HCT116 (cell line): ENCODE results near the gene ACTL6B. TPM values are rescaled to one million over a fixed set of nuclear protein-coding genes. Genes with fewer than 3 reads are reported as not detected.

Experiments used
- ATAC-seq: fragments of 200-7000 bp; cut with Tn5 transposase; 2 replicates; pipeline ENCODE4 v1.9.1; 2020; ENCODE audit warnings: mild to moderate bottlenecking, moderate library complexity
- BruUV-seq: library from RNA; stranded (reverse); fragments of 400-500 nt; replicated peaks from 2 replicates; lab custom pipeline; 2021; lab: Mats Ljungman, UMichigan
- CTCF ChIA-PET: fragments of 300-600 bp; sonication (Branson Sonifier 250); formaldehyde crosslinking; loops from one replicate; lab custom pipeline; 2021; ENCODE audit warnings: antibody characterized with exemption; lab: Charles Lee
- POLR2A ChIA-PET: fragments of 300-600, 350-600 bp; sonication (Branson Sonifier 250); formaldehyde crosslinking; loops from one replicate; lab custom pipeline; 2021; ENCODE audit warnings: antibody characterized with exemption; lab: Charles Lee
- RAD21 ChIA-PET, 2 experiments: fragments of 300-600 bp; sonication (Branson Sonifier 250); formaldehyde crosslinking; loops; one replicate each; lab custom pipeline; 2023; ENCODE audit warnings: low total read pairs in 2 of 2; ENCODE audit not compliant: uncharacterized antibody in 2 of 2, unreplicated experiment in 2 of 2, low non-redundant PET in 1 of 2; lab: Charles Lee
- DNase-seq: peaks from one replicate; pipeline ENCODE4 v3.0.0-alpha.2; 2010; ENCODE audit warnings: low read depth, low spot score
- H2AFZ ChIP-seq: fragments of 200-600 bp; shearing (Covaris generic), sonication (generic); 2 replicates; pipeline ENCODE4 v1.6.1; 2017; ENCODE audit warnings: low read depth, mixed run types, mixed read lengths, antibody characterized with exemption, low read length; ENCODE audit not compliant: poor library complexity, severe bottlenecking
- H3K27ac ChIP-seq: 2 replicates; pipeline ENCODE4 v1.5.1; 2012; ENCODE audit warnings: low read depth, low read length
- H3K27me3 ChIP-seq: fragments of 200-600 bp; sonication (generic); 2 replicates; pipeline ENCODE4 v1.6.1; 2016; ENCODE audit warnings: mixed run types, low read length, mixed read lengths; ENCODE audit not compliant: insufficient read depth
- H3K36me3 ChIP-seq, 2 experiments: fragments of 200-500 bp in 1 of 2; fragments of 200-600 bp in 1 of 2; sonication (Bioruptor generic) in 1 of 2; sonication (generic) in 1 of 2; 2 replicates each; pipeline versions ENCODE4 v1.5.1 to v1.6.1; 2014 to 2016; ENCODE audit warnings: low read length in 2 of 2, inconsistent platforms in 1 of 2, mixed read lengths in 1 of 2, mixed run types in 1 of 2; ENCODE audit not compliant: insufficient read depth in 2 of 2, control insufficient read depth in 1 of 2
- H3K4me1 ChIP-seq, 2 experiments: fragments of 200-600 bp in 1 of 2; sonication (generic) in 1 of 2; 2 replicates each; pipeline versions ENCODE4 v1.5.1 to v1.6.1; 2012 to 2017; ENCODE audit warnings: low read length in 2 of 2, inconsistent platforms in 1 of 2, mild to moderate bottlenecking in 1 of 2, mixed read lengths in 1 of 2, mixed run types in 1 of 2, moderate library complexity in 1 of 2; ENCODE audit not compliant: insufficient read depth in 2 of 2, control insufficient read depth in 1 of 2
- H3K4me2 ChIP-seq: fragments of 200-600 bp; sonication (generic); 2 replicates; pipeline ENCODE4 v1.6.1; 2017; ENCODE audit warnings: mixed run types, low read length, mixed read lengths
- H3K4me3 ChIP-seq, 2 experiments: fragments of 200-600 bp in 1 of 2; sonication (generic) in 1 of 2; replicated peaks in 1 of 2; 2 replicates each; pipeline ENCODE4 v1.5.1; 2011 to 2016; ENCODE audit warnings: low read length in 2 of 2, control low read depth in 1 of 2, low read depth in 1 of 2, mild to moderate bottlenecking in 1 of 2, mixed read lengths in 1 of 2, mixed run types in 1 of 2
- H3K79me2 ChIP-seq: fragments of 200-600 bp; sonication (generic); 2 replicates; pipeline ENCODE4 v1.6.1; 2017; ENCODE audit warnings: mild to moderate bottlenecking, mixed run types, low read length, moderate library complexity, mixed read lengths; ENCODE audit not compliant: insufficient read depth
- H3K9ac ChIP-seq: fragments of 200-600 bp; sonication (generic); 2 replicates; pipeline ENCODE4 v1.6.1; 2016; ENCODE audit warnings: low read length, mixed read lengths
- H3K9me2 ChIP-seq: fragments of 200-600 bp; sonication (generic), shearing (Covaris generic); 2 replicates; pipeline ENCODE4 v1.6.1; 2017; ENCODE audit warnings: mixed run types, mild to moderate bottlenecking, moderate library complexity; ENCODE audit not compliant: insufficient read depth
- H3K9me3 ChIP-seq, 2 experiments: fragments of 200-500 bp in 1 of 2; fragments of 200-600 bp in 1 of 2; sonication (Bioruptor generic) in 1 of 2; sonication (generic) in 1 of 2; 2 replicates each; pipeline ENCODE4 v1.6.1; 2014 to 2017; ENCODE audit warnings: low read length in 2 of 2, mixed read lengths in 2 of 2, inconsistent platforms in 1 of 2, low read depth in 1 of 2, mild to moderate bottlenecking in 1 of 2, mixed run types in 1 of 2, moderate library complexity in 1 of 2; ENCODE audit not compliant: control insufficient read depth in 1 of 2, insufficient read depth in 1 of 2
- H4K20me1 ChIP-seq: fragments of 200-600 bp; sonication (generic), shearing (Covaris generic); 2 replicates; pipeline ENCODE4 v1.6.1; 2017; ENCODE audit warnings: mixed run types, mild to moderate bottlenecking, moderate library complexity; ENCODE audit not compliant: insufficient read depth
- CBX3 ChIP-seq: IDR thresholded peaks from 2 replicates; pipeline ENCODE4 v1.6.1; 2012; ENCODE audit warnings: low read depth
- CEBPB ChIP-seq: IDR thresholded peaks from 2 replicates; pipeline ENCODE4 v1.6.1; 2012; ENCODE audit warnings: low read depth
- EGR1 ChIP-seq: IDR thresholded peaks from 2 replicates; pipeline ENCODE4 v1.6.1; 2012; ENCODE audit warnings: low read depth
- EZH2 ChIP-seq: fragments of 200-600 bp; sonication (generic); IDR thresholded peaks from 2 replicates; pipeline ENCODE4 v1.6.1; 2017; ENCODE audit warnings: antibody characterized with exemption, mixed run types
- EZH2phosphoT487 ChIP-seq: fragments of 200-600 bp; IDR thresholded peaks from 2 replicates; pipeline ENCODE4 v1.6.1; 2018; ENCODE audit warnings: antibody characterized with exemption, borderline replicate concordance
- FOSL1 ChIP-seq: IDR thresholded peaks from 2 replicates; pipeline ENCODE4 v1.6.1; 2012; ENCODE audit warnings: low read depth
- JUND ChIP-seq: IDR thresholded peaks from 2 replicates; pipeline ENCODE4 v1.6.1; 2012
- POLR2A ChIP-seq: IDR thresholded peaks from 2 replicates; pipeline ENCODE4 v1.7.0; 2011; ENCODE audit warnings: borderline replicate concordance; ENCODE audit not compliant: insufficient read depth, insufficient read length; ENCODE audit errors: extremely low read depth
- RAD21 ChIP-seq: IDR thresholded peaks from 2 replicates; pipeline ENCODE4 v1.6.1; 2012; ENCODE audit warnings: low read depth, mild to moderate bottlenecking
- SRF ChIP-seq: IDR thresholded peaks from 2 replicates; pipeline ENCODE4 v1.6.1; 2012; ENCODE audit warnings: low read depth
- TCF7L2 ChIP-seq: IDR thresholded peaks from 2 replicates; pipeline ENCODE4 v1.7.0; 2011; ENCODE audit warnings: borderline replicate concordance, inconsistent platforms; ENCODE audit not compliant: insufficient read depth, insufficient read length; ENCODE audit errors: extremely low read depth
- YY1 ChIP-seq: IDR thresholded peaks from 2 replicates; pipeline ENCODE4 v1.6.1; 2011; ENCODE audit warnings: low read length, low read depth, moderate library complexity, mild to moderate bottlenecking; ENCODE audit not compliant: insufficient replicate concordance; ENCODE audit errors: extremely low read depth
- ZFX ChIP-seq: fragments of 450-650 bp; IDR thresholded peaks from 2 replicates; pipeline ENCODE4 v1.6.1; 2017
- intact Hi-C: fragments of 100-400 bp; cut with micrococcal nuclease; formaldehyde crosslinking; loops from 2 replicates; pipeline ENCODE4 v1.10.0; 2022
- total RNA-seq: library from RNA; stranded (reverse); gene quantifications from one replicate; pipeline ENCODE4 v1.2.1, GENCODE V29; 2021; ENCODE audit not compliant: unreplicated experiment
- TF ChIP-seq, protein P1 (sequence below): IDR thresholded peaks from 2 replicates; pipeline ENCODE4 v1.6.1; 2012
- TF ChIP-seq, protein P2 (sequence below), 3 experiments: fragments of 200-600 bp in 1 of 3; sonication (generic) in 1 of 3; IDR thresholded peaks in 2 of 3; conservative IDR thresholded peaks in 1 of 3; 2 replicates each; pipeline ENCODE4 v1.5.1; 2012 to 2017; ENCODE audit warnings: low read depth in 2 of 3, low read length in 2 of 3, antibody characterized with exemption in 1 of 3, borderline replicate concordance in 1 of 3, control low read depth in 1 of 3, mild to moderate bottlenecking in 1 of 3, mixed read lengths in 1 of 3, mixed run types in 1 of 3, moderate library complexity in 1 of 3; ENCODE audit not compliant: insufficient read depth in 1 of 3
- TF ChIP-seq, protein P3 (sequence below): IDR thresholded peaks from 2 replicates; pipeline ENCODE4 v1.6.1; 2012
- TF ChIP-seq, protein P4 (sequence below): IDR thresholded peaks from 2 replicates; pipeline ENCODE4 v1.6.1; 2011; ENCODE audit warnings: mild to moderate bottlenecking, low read length, moderate library complexity; ENCODE audit not compliant: insufficient replicate concordance; ENCODE audit errors: extremely low read depth
- TF ChIP-seq, protein P5 (sequence below): IDR thresholded peaks from 2 replicates; pipeline ENCODE4 v1.6.1; 2012; ENCODE audit warnings: low read depth

Gene ACTL6B
- total RNA-seq, 1 experiment from 2014 or later: not detected

DNA sequence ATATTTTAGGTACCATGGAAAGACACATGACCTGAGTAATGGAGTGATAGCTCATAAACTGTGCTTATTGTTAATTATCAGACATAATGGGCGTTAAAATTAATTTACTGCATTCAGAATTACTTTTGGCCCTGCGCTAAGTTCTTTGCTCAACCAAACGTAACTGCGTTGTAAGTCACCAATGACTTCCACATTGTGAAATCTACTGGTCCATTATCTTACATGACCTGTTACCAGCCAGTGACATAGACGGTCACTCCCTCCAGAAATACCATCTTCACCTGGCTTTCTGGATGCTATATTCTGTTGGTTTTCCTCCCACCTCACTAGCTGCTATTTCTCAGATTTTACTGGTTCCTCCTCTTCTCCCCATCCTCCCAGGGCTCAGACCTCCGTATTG is 42.8 kb upstream of the ACTL6B start:
- Histone ChIP-seq H3K27me3 (no peaks in the 10 kb centered on the region; the same call in 1 of the 2 replicates), H3K27ac (no peak overlapping the region), H3K79me2 (no peaks in the 10 kb centered on the region), H3K4me3 (no peak overlapping the region), H3K4me1 (peaks cover 4 to 9% of the 10 kb centered on the region in 2 experiments; a peak in 3 of 4 replicates), H3K4me2 (no peak overlapping the region), H3K9me2 (no peaks in the 10 kb centered on the region), H3K36me3 (no peaks in the 10 kb centered on the region), H3K9ac (no peak overlapping the region), H3K9me3 (no peaks in the 10 kb centered on the region), H2AFZ (no peak overlapping the region), H4K20me1 (no peaks in the 10 kb centered on the region)
- intact Hi-C loops: no loop called here
- ChIA-PET POLR2A (no interaction called here), RAD21 (interaction anchor here in 1 of 2 experiments (0.7 kb wide), 1 partner anchor 16 kb away, joined by 3 read pairs; no protein-coding TSS in a partner anchor), CTCF (no interaction called here)
- TF ChIP-seq, protein P1, sequence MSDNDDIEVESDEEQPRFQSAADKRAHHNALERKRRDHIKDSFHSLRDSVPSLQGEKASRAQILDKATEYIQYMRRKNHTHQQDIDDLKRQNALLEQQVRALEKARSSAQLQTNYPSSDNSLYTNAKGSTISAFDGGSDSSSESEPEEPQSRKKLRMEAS: no peak
- no peak for TF ChIP-seq EZH2phosphoT487
- no peak for TF ChIP-seq CEBPB
- no peak for TF ChIP-seq TCF7L2
- no peak for TF ChIP-seq ZFX
- TF ChIP-seq, protein P2, sequence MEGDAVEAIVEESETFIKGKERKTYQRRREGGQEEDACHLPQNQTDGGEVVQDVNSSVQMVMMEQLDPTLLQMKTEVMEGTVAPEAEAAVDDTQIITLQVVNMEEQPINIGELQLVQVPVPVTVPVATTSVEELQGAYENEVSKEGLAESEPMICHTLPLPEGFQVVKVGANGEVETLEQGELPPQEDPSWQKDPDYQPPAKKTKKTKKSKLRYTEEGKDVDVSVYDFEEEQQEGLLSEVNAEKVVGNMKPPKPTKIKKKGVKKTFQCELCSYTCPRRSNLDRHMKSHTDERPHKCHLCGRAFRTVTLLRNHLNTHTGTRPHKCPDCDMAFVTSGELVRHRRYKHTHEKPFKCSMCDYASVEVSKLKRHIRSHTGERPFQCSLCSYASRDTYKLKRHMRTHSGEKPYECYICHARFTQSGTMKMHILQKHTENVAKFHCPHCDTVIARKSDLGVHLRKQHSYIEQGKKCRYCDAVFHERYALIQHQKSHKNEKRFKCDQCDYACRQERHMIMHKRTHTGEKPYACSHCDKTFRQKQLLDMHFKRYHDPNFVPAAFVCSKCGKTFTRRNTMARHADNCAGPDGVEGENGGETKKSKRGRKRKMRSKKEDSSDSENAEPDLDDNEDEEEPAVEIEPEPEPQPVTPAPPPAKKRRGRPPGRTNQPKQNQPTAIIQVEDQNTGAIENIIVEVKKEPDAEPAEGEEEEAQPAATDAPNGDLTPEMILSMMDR (IDR thresholded peaks at IDR 0.05 in 2 of 3, conservative IDR thresholded peaks at IDR 0.05 in 1 of 3; ENCODE audit: borderline replicate concordance in 1 of 3, insufficient read depth in 1 of 3, low read depth in 2 of 3, low read length in 2 of 3): no peak
- no peak for TF ChIP-seq EZH2
- no peak for TF ChIP-seq RAD21
- TF ChIP-seq EGR1: no peak
- no peak for TF ChIP-seq FOSL1
- no peak for TF ChIP-seq CBX3
- TF ChIP-seq JUND: no peak
- no peak for TF ChIP-seq YY1
- TF ChIP-seq, protein P3, sequence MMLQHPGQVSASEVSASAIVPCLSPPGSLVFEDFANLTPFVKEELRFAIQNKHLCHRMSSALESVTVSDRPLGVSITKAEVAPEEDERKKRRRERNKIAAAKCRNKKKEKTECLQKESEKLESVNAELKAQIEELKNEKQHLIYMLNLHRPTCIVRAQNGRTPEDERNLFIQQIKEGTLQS: no peak
- TF ChIP-seq POLR2A: no peak
- TF ChIP-seq, protein P4, sequence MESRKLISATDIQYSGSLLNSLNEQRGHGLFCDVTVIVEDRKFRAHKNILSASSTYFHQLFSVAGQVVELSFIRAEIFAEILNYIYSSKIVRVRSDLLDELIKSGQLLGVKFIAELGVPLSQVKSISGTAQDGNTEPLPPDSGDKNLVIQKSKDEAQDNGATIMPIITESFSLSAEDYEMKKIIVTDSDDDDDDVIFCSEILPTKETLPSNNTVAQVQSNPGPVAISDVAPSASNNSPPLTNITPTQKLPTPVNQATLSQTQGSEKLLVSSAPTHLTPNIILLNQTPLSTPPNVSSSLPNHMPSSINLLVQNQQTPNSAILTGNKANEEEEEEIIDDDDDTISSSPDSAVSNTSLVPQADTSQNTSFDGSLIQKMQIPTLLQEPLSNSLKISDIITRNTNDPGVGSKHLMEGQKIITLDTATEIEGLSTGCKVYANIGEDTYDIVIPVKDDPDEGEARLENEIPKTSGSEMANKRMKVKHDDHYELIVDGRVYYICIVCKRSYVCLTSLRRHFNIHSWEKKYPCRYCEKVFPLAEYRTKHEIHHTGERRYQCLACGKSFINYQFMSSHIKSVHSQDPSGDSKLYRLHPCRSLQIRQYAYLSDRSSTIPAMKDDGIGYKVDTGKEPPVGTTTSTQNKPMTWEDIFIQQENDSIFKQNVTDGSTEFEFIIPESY: no peak
- no peak for TF ChIP-seq SRF
- TF ChIP-seq, protein P5, sequence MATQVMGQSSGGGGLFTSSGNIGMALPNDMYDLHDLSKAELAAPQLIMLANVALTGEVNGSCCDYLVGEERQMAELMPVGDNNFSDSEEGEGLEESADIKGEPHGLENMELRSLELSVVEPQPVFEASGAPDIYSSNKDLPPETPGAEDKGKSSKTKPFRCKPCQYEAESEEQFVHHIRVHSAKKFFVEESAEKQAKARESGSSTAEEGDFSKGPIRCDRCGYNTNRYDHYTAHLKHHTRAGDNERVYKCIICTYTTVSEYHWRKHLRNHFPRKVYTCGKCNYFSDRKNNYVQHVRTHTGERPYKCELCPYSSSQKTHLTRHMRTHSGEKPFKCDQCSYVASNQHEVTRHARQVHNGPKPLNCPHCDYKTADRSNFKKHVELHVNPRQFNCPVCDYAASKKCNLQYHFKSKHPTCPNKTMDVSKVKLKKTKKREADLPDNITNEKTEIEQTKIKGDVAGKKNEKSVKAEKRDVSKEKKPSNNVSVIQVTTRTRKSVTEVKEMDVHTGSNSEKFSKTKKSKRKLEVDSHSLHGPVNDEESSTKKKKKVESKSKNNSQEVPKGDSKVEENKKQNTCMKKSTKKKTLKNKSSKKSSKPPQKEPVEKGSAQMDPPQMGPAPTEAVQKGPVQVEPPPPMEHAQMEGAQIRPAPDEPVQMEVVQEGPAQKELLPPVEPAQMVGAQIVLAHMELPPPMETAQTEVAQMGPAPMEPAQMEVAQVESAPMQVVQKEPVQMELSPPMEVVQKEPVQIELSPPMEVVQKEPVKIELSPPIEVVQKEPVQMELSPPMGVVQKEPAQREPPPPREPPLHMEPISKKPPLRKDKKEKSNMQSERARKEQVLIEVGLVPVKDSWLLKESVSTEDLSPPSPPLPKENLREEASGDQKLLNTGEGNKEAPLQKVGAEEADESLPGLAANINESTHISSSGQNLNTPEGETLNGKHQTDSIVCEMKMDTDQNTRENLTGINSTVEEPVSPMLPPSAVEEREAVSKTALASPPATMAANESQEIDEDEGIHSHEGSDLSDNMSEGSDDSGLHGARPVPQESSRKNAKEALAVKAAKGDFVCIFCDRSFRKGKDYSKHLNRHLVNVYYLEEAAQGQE: no peak
- BruUV-seq: no TSS peak
- ATAC-seq: no peak
- DNase-seq: no peak
